ENCODE measurements around the gene STAT1.

DNA sequence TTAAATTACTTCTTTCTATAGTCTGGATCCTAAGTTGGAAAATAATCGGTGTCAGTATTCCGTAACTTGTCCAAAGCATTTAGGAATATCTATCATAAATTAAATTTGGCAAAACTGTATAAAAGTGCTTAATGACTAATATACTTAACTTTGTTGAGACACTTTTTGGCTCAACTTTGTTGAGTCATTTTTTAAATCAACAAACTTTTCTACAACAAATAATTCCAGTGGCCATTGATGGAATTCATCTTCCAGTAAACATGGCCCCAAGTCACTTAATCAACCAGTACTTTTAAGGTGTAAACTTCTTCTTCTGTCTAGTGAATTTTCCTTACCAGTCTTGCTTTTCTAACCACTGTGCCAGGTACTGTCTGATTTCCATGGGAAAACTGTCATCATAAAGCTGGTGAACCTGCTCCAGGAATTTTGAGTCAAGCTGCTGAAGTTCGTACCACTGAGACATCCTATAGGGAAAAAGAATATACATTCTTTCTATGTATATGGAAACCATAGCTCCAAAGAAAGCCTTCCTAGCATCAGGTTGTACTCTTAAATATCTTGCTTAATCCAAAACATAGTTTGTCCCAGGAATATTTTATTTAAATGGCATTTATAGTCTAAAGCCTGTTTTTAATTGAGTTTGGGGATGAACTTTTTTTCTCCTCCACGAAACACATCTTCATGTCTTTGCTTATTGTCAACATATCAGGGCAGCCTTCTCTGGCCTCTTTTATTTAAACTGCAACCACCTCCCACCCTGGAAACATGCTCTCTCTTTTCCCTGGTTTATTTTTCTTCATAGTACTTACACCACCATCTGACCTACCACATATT is 4.2 kb downstream of the STAT1 start:
- TF ChIP-seq, protein P1, sequence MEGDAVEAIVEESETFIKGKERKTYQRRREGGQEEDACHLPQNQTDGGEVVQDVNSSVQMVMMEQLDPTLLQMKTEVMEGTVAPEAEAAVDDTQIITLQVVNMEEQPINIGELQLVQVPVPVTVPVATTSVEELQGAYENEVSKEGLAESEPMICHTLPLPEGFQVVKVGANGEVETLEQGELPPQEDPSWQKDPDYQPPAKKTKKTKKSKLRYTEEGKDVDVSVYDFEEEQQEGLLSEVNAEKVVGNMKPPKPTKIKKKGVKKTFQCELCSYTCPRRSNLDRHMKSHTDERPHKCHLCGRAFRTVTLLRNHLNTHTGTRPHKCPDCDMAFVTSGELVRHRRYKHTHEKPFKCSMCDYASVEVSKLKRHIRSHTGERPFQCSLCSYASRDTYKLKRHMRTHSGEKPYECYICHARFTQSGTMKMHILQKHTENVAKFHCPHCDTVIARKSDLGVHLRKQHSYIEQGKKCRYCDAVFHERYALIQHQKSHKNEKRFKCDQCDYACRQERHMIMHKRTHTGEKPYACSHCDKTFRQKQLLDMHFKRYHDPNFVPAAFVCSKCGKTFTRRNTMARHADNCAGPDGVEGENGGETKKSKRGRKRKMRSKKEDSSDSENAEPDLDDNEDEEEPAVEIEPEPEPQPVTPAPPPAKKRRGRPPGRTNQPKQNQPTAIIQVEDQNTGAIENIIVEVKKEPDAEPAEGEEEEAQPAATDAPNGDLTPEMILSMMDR (conservative IDR thresholded peaks at IDR 0.05) = no peak
- TF ChIP-seq ZFX (IDR thresholded peaks at IDR 0.05) = no peak

Data from C4-2B (cell line).